Panc1 (cell line): Measurements from ENCODE around the gene TMEM81.

Experiments
- POLR2AphosphoS5 ChIP-seq: IDR thresholded peaks from 2 replicates; pipeline ENCODE4 v1.6.1; 2012; ENCODE audit warnings: mild to moderate bottlenecking, low read depth, low read length, moderate library complexity
- TCF7L2 ChIP-seq: IDR thresholded peaks from 2 replicates; pipeline ENCODE4 v1.6.1; 2011; ENCODE audit warnings: mild to moderate bottlenecking, low read depth, low read length, inconsistent platforms
- TF ChIP-seq, protein P1 (sequence below): fragments of 450-650 bp; IDR thresholded peaks from 2 replicates; pipeline ENCODE4 v1.5.1; 2017; ENCODE audit warnings: mild to moderate bottlenecking

DNA sequence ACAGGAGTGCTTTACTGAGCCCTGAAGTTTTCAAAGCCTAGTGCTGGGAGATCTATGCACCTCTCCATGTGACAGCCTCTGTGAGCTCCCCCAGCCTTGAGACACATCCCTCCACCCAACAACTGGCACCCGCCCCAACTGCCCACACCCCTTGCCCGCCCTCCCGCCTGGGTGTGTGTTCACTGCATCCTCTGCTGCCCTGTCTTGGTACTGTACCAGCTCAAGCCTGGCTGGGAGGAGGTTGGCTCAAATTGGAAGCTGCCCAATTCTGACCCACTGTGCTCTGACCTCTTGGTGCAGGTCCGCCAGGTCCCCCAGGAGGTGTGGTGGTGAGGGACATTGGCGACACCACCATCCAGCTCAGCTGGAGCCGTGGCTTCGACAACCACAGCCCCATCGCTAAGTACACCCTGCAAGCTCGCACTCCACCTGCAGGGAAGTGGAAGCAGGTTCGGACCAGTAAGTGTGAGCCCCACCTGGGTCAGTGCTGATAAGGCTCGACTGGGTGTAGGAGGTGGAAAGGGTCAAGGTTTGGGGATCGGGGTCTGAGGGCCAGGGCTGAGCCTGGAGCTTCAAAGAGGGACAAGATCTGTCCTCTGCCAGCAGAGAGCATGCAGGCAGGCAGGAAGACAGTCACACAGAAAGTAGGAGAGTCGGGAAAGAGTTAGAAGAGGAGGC, 18.0 kb downstream of the TMEM81 start:
- TF ChIP-seq, protein P1, sequence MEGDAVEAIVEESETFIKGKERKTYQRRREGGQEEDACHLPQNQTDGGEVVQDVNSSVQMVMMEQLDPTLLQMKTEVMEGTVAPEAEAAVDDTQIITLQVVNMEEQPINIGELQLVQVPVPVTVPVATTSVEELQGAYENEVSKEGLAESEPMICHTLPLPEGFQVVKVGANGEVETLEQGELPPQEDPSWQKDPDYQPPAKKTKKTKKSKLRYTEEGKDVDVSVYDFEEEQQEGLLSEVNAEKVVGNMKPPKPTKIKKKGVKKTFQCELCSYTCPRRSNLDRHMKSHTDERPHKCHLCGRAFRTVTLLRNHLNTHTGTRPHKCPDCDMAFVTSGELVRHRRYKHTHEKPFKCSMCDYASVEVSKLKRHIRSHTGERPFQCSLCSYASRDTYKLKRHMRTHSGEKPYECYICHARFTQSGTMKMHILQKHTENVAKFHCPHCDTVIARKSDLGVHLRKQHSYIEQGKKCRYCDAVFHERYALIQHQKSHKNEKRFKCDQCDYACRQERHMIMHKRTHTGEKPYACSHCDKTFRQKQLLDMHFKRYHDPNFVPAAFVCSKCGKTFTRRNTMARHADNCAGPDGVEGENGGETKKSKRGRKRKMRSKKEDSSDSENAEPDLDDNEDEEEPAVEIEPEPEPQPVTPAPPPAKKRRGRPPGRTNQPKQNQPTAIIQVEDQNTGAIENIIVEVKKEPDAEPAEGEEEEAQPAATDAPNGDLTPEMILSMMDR, result no peak; the same call in 1 of the 2 replicates
- TF ChIP-seq POLR2AphosphoS5, result no peak
- TF ChIP-seq TCF7L2, result no peak
